NCI-H774 (cell line): Measurements from ENCODE around the gene DNAI7.
A peak's percentile ranks its signal among the peaks of the same experiment; 100 is the strongest.

ENCODE experiments used
- DNase-seq: peaks from one replicate; lab custom pipeline; 2025; lab: John Stamatoyannopoulos, UW

DNAI7 gene

GRCh38 chr12:25195056-25195971, at the start of gene DNAI7, which contains the start of gene ETFRF1:
Gene DNAI7, minus strand, starts transcription at chr12:25195160. Its CDS starts 82 bp downstream, at chr12:25195078.
Gene ETFRF1, plus strand, starts transcription at chr12:25195237. Its CDS starts 8,720 bp downstream, at chr12:25203957.
- peak; percentile 96 for DNase-seq

- no peak for DNase-seq
Observed at GRCh38 chr12:25243680-25243990, 48.7 kb upstream of the DNAI7 start.

- no peak for DNase-seq
Observed at GRCh38 chr12:25242981-25243679, 48.2 kb upstream of the DNAI7 start.

GRCh38 chr12:25241167-25242020, 46.4 kb upstream of the DNAI7 start:
- peak; percentile 16 for DNase-seq

- DNase-seq: no peak
Observed at GRCh38 chr12:25236626-25237025, 41.7 kb upstream of the DNAI7 start.

GRCh38 chr12:25236190-25236589, 41.2 kb upstream of the DNAI7 start:
- DNase-seq: no peak

GRCh38 chr12:25213338-25213737, 18.4 kb upstream of the DNAI7 start:
- no peak for DNase-seq

- DNase-seq: no peak
Observed at GRCh38 chr12:25208554-25208953, 13.6 kb upstream of the DNAI7 start.

- no peak for DNase-seq
Observed at GRCh38 chr12:25207846-25208245, 12.9 kb upstream of the DNAI7 start.

GRCh38 chr12:25207411-25207810, 12.5 kb upstream of the DNAI7 start:
- DNase-seq: no peak

- DNase-seq: no peak
Observed at GRCh38 chr12:25202137-25202536, 7.2 kb upstream of the DNAI7 start.

GRCh38 chr12:25200703-25201102, 5.7 kb upstream of the DNAI7 start:
- DNase-seq: no peak

GRCh38 chr12:25197608-25198007, 2.6 kb upstream of the DNAI7 start:
- DNase-seq: no peak

- DNase-seq: no peak
Observed at GRCh38 chr12:25194722-25195055, 271 bp downstream of the DNAI7 start.

GRCh38 chr12:25194214-25194613, 746 bp downstream of the DNAI7 start:
- DNase-seq: no peak

GRCh38 chr12:25190793-25191192, 4.2 kb downstream of the DNAI7 start:
- DNase-seq: no peak

- no peak for DNase-seq
Observed at GRCh38 chr12:25189656-25190055, 5.3 kb downstream of the DNAI7 start.

- DNase-seq: no peak
Observed at GRCh38 chr12:25187781-25188180, 7.2 kb downstream of the DNAI7 start.

GRCh38 chr12:25186788-25187402, 8.1 kb downstream of the DNAI7 start:
- no peak for DNase-seq

GRCh38 chr12:25186038-25186787, 8.7 kb downstream of the DNAI7 start:
- no peak for DNase-seq

GRCh38 chr12:25184132-25184531, 10.8 kb downstream of the DNAI7 start:
- no peak for DNase-seq
